ENCODE data around the gene FREM1.

DNA sequence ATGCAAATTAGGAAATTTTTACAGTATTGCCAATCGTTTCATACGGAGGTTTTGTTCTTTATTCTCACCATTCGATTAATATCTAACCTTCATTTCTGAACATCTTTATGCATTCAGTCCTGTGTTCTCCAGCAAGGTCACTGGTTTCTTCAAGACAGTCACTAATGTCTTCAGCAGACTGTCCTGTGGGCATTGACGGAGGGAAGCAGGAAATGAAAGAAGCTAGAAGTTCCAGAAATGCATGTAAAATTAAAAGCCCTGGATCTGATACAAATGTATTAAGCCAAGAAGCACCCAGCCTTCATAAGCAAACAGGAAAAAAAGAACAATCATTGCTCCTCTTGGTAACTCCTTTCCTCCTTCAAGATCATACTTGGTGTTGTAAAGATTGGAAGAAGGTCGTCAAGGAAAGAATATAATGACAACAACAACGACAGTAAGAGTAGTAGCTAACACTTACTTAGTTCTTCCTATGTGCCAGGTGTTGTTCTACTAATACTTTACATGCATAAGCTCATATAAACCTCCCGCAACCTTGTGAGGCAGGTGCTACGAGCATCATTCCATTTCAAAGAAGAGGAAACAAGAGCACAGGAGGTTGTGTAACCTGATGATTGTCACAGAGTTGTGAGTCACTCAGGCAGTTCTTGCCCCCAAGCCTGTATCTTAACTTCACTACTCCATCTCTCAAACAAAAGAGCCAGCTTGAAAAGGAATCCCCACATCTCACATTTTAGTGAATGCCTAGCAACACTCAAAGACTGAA is 127.8 kb downstream of the FREM1 start:
- TF ChIP-seq, protein P1, sequence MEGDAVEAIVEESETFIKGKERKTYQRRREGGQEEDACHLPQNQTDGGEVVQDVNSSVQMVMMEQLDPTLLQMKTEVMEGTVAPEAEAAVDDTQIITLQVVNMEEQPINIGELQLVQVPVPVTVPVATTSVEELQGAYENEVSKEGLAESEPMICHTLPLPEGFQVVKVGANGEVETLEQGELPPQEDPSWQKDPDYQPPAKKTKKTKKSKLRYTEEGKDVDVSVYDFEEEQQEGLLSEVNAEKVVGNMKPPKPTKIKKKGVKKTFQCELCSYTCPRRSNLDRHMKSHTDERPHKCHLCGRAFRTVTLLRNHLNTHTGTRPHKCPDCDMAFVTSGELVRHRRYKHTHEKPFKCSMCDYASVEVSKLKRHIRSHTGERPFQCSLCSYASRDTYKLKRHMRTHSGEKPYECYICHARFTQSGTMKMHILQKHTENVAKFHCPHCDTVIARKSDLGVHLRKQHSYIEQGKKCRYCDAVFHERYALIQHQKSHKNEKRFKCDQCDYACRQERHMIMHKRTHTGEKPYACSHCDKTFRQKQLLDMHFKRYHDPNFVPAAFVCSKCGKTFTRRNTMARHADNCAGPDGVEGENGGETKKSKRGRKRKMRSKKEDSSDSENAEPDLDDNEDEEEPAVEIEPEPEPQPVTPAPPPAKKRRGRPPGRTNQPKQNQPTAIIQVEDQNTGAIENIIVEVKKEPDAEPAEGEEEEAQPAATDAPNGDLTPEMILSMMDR (IDR thresholded peaks at IDR 0.05 in 4 of 5, conservative IDR thresholded peaks at IDR 0.05 in 1 of 5): no peak
- TF ChIP-seq POLR2A (IDR thresholded peaks at IDR 0.05): peak in 1 of 2 donors; percentile 28
